Neural cell (in vitro differentiated cells): ENCODE data around the gene ANKRD55.

Experiments used
- CTCF ChIP-seq: fragments of 450-650 bp; IDR thresholded peaks from 2 replicates; pipeline ENCODE4 v1.5.1; 2014; ENCODE audit warnings: antibody characterized with exemption, mild to moderate bottlenecking, moderate library complexity; ENCODE audit not compliant: poor library complexity, severe bottlenecking
- POLR2AphosphoS5 ChIP-seq: IDR thresholded peaks from 2 replicates; pipeline ENCODE4 v1.6.1; 2012
- REST ChIP-seq: IDR thresholded peaks from 2 replicates; pipeline ENCODE4 v1.6.1; 2012; ENCODE audit warnings: borderline replicate concordance
- TAF1 ChIP-seq: IDR thresholded peaks from 2 replicates; pipeline ENCODE4 v1.6.1; 2012; ENCODE audit warnings: low read depth

- no peak for TF ChIP-seq POLR2AphosphoS5
- no peak for TF ChIP-seq CTCF
- TF ChIP-seq REST: no peak
- TF ChIP-seq TAF1: no peak
Measured at GRCh38 chr5:56054666-56055065, 178.5 kb downstream of the ANKRD55 start.
